Skin of body (tissue), 2 donors: Measurements from ENCODE around the gene HDHD5. TPM values are rescaled to one million over a fixed set of nuclear protein-coding genes. Genes with fewer than 3 reads are reported as not detected.

Experiments
- DNase-seq: peaks from one replicate; lab custom pipeline; 2025; lab: John Stamatoyannopoulos, UW
- total RNA-seq: library from RNA; depleted of rRNA; stranded (reverse); fragments of >200 nt; gene quantifications from one replicate; pipeline ENCODE4 v1.2.3, GENCODE V29; 2014

The HDHD5 gene
- total RNA-seq, 1 donor from 2014 or later: 21.4 TPM

DNA sequence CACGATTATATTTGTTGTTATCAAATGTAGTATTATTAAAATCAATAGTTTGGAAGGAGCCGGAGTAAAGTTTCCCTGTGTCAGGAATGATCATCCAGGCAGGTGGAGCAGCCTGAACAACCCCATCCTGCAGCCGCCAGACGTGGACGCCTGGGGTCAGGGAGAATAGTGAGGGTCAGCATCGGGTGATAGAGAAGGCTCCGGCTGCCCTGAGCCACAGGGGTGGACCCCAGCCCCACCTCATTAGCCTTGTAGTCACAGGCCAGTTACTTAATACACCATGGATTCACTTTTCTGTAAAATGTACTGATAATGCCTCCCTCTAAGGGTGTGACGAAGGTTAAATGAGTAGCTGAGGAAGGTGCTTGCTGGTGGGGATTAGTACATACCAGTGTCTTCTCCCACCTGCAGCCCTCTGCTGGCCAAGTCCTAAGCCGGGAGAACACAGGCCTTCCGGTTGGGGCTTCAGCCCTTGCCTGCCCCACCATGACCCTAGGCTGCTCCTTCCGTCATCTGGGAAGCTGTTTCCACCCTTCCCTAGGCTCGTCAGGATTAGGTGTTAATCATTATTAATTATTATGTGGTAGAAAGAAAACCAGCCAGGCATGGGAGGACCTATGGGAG lies 52.8 kb downstream of the HDHD5 start:
- DNase-seq: no peak

GRCh38 chr22:17105143-17106129 lies 53.6 kb downstream of the HDHD5 start:
- DNase-seq: no peak

DNA sequence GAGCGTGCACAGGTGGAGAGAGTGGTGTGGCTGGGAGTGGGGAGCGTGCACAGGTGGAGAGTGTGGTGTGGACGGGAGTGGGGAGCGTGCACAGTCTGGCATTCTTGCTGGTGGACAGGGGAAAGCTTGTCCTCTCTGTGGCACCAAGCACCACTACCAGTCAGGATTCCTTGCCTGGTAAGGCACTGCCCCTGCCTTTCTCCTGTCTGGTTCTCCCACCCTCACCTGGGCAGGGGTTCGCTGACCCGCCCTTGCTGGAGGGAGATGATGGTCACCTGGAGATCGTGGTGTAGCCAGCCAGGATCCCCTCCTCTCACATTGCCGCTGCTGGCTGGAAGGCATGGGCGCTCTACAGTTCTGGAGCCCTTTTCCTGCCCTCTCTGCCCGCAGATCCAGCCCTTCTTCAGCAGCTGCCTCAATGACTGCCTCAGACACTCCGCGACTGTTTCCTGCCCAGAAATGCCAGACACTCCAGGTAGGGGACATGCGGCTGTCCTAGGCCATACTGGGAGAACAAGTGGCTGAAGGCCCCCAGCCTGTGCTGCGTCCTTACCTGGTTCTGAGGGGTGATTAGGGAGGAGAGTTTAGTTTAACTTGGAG lies 54.6 kb downstream of the HDHD5 start:
- DNase-seq: no peak

DNA sequence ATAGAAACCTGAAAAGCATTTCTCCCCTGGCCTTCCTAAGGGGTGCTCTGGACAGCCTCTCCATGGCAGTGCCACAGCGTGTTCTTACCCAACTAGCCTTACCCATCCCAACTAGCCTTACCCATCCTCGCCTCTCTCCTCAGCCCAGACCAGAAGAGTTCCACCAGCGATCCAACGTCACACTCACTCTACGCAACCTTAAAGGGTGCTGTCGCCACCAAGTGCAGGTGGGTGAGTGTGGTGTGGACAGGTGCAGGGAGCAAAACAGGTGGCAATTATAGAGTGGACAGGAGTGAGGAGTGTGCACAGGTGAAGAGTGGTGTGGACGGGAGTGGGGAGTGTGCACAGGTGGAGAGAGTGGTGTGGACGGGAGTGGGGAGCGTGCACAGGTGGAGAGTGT lies 55.7 kb downstream of the HDHD5 start:
- DNase-seq: no peak

DNA sequence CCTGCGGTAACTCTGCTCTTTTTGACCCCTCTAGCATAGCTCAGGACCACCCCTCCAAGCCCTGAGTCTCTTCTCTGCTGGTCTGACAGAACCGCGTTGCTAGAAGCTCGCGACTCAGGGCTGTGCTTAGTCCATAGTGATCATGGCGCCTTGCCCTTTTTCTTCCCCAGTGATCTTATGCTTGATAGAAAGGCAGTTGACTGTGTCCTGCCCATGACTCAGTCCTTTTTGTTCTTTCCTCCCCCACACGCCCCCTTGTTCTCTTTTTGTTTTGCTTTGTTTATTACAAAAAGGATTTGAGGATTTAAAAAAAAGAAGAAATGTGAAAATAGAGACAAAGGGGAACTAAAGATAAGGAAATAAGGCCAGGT lies 56.8 kb downstream of the HDHD5 start:
- DNase-seq: no peak

GRCh38 chr22:17101475-17102296 lies 57.4 kb downstream of the HDHD5 start:
- DNase-seq: no peak

GRCh38 chr22:17100621-17101020 lies 58.5 kb downstream of the HDHD5 start:
- no peak for DNase-seq

DNA sequence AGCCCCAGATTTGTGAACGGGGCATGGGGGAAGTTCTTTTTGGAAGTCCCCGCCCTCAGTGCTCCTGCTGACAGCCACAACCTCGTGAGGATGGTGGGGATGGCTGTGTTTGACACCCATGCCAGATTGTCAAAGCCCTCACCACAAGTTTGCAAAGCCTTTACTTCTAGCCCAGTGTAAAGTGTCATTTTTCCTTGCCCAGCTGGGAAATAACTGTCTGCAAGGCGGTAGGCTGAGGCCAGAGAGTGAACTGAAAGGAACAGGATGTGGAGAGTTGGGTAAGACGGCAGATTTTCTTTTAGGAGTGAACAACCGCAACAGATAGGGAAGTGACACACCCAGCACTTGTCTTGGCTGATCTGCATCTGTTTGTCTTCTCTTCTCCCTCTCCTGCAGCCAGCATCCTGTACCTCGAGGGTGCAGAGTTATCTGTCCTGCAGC lies 60.7 kb downstream of the HDHD5 start:
- no peak for DNase-seq

DNA sequence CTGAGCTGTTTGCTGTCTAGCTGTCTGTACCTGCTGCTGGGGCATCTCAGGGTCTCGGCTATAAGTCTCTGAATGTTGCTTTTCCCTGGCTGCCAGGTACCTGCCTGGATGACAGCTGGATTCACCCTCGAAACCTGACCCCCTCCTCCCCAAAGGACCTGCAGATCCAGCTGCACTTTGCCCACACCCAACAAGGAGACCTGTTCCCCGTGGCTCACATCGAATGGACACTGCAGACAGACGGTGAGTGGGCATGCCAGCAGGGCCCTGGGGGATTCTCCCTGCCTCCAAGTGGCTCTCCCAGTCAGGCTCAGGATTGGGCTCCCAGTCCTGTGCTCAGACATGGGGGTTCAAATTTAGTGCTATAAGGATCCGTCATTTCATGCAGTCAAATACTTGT lies 61.4 kb downstream of the HDHD5 start:
- DNase-seq: no peak

DNA sequence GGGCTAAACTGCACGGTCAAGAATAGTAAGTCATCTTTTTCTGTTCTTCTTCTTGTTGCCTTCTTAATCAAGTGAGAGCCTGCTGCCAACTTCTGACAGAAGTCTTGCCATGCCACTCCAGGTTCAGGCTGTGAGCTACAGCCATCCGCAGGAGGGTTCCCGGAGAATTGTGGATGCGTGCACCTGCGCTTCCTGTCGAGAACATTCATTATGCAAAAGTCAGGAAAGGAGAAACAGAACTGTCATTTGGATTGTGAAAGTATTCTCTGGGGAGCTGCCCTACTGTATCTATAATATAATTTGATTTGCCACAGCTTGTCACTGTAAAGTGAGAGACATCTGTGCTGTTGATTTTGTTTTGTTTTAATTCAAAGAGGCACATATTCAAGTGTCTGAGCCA lies 62.0 kb downstream of the HDHD5 start:
- no peak for DNase-seq

- DNase-seq: no peak
These were observed 63.0 kb downstream of the HDHD5 start for GRCh38 chr22:17096071-17096470.

GRCh38 chr22:17095538-17095937 lies 63.5 kb downstream of the HDHD5 start:
- DNase-seq: no peak

GRCh38 chr22:17093081-17093480 lies 66.0 kb downstream of the HDHD5 start:
- DNase-seq: no peak

GRCh38 chr22:17091851-17092250 lies 67.2 kb downstream of the HDHD5 start:
- DNase-seq: no peak

- no peak for DNase-seq
These were observed 68.5 kb downstream of the HDHD5 start for GRCh38 chr22:17090550-17090949.

Other genes starting within 250 kb of the HDHD5 start
- gene GAB4, start 151.1 kb downstream of the HDHD5 start, total RNA-seq: not detected
- gene IL17RA, start 74.3 kb downstream of the HDHD5 start, total RNA-seq: 5.3 TPM
- gene TMEM121B, start 37.9 kb downstream of the HDHD5 start, total RNA-seq: 0.39 TPM
- 6.5 TPM for gene ADA2, start 60.2 kb upstream of the HDHD5 start, total RNA-seq
- gene CECR2, start 210.2 kb upstream of the HDHD5 start, total RNA-seq: 2.8 TPM